SK-N-SH treated with all-trans-retinoic acid at 6 μM for 48 hours (cell line): ENCODE measurements around the gene TKT.

Source experiments
- ATAC-seq: fragments of 200-7000 bp; cut with Tn5 transposase; 3 replicates; pipeline ENCODE4 v1.9.1; 2020; ENCODE audit warnings: mild to moderate bottlenecking, moderate library complexity
- ARNTL ChIP-seq: fragments of 450-650 bp; formaldehyde crosslinking; IDR thresholded peaks from 2 replicates; pipeline ENCODE4 v1.5.0; 2020; ENCODE audit warnings: low read depth, mild to moderate bottlenecking, moderate library complexity, borderline replicate concordance
- BACH2 ChIP-seq: fragments of 250-450 bp; sonication (Bioruptor Pico); IDR thresholded peaks from 2 replicates; pipeline ENCODE4 v1.9.0; 2021; ENCODE audit warnings: mild to moderate bottlenecking, borderline replicate concordance
- CSDC2 ChIP-seq: fragments of 250-450 bp; sonication (Bioruptor Pico); IDR thresholded peaks from 2 replicates; pipeline ENCODE4 v1.5.0; 2020; ENCODE audit warnings: mild to moderate bottlenecking, moderate library complexity
- ESRRG ChIP-seq: fragments of 250-450 bp; sonication (Bioruptor Pico); IDR thresholded peaks from 2 replicates; pipeline ENCODE4 v1.6.1; 2021; ENCODE audit warnings: mild to moderate bottlenecking
- GLIS3 ChIP-seq: fragments of 250-450 bp; sonication (Bioruptor Pico); IDR thresholded peaks from 2 replicates; pipeline ENCODE4 v1.5.0; 2020; ENCODE audit warnings: mild to moderate bottlenecking, moderate library complexity
- ISL1 ChIP-seq: fragments of 250-450 bp; sonication (Bioruptor Pico); IDR thresholded peaks from 2 replicates; pipeline ENCODE4 v2.1.2; 2022; ENCODE audit warnings: mild to moderate bottlenecking, moderate library complexity
- OSR1 ChIP-seq: fragments of 250-450 bp; sonication (Bioruptor Pico); IDR thresholded peaks from 2 replicates; pipeline ENCODE4 v1.8.0; 2022; ENCODE audit warnings: moderate library complexity, mild to moderate bottlenecking, inconsistent platforms
- PPARA ChIP-seq: fragments of 250-450 bp; sonication (Bioruptor Pico); IDR thresholded peaks from 2 replicates; pipeline ENCODE4 v1.5.0; 2020; ENCODE audit warnings: mild to moderate bottlenecking, borderline replicate concordance
- RARB ChIP-seq: fragments of 250-450 bp; sonication (Bioruptor Pico); IDR thresholded peaks from 2 replicates; pipeline ENCODE4 v1.8.0; 2021; ENCODE audit warnings: mild to moderate bottlenecking, moderate library complexity
- SNAI2 ChIP-seq: fragments of 250-450 bp; sonication (Bioruptor Pico); IDR thresholded peaks from 2 replicates; pipeline ENCODE4 v1.5.0; 2020; ENCODE audit warnings: mild to moderate bottlenecking, moderate library complexity
- TCF4 ChIP-seq: fragments of 250-450 bp; sonication (Bioruptor Pico); IDR thresholded peaks from 2 replicates; pipeline ENCODE4 v1.8.0; 2021; ENCODE audit warnings: mild to moderate bottlenecking, moderate library complexity, borderline replicate concordance
- TOX ChIP-seq: fragments of 250-450 bp; sonication (Bioruptor Pico); IDR thresholded peaks from 2 replicates; pipeline ENCODE4 v1.8.0; 2021; ENCODE audit warnings: mild to moderate bottlenecking, moderate library complexity, borderline replicate concordance
- TSHZ2 ChIP-seq: fragments of 250-450 bp; sonication (Bioruptor Pico); IDR thresholded peaks from 2 replicates; pipeline ENCODE4 v1.5.0; 2020; ENCODE audit warnings: mild to moderate bottlenecking, moderate library complexity
- ZC3H10 ChIP-seq: fragments of 250-450 bp; sonication (Bioruptor Pico); IDR thresholded peaks from 2 replicates; pipeline ENCODE4 v1.5.1; 2021; ENCODE audit warnings: mild to moderate bottlenecking, moderate library complexity
- ZFP3 ChIP-seq: fragments of 250-450 bp; sonication (Bioruptor Pico); IDR thresholded peaks from 2 replicates; pipeline ENCODE4 v1.5.0; 2020; ENCODE audit warnings: mild to moderate bottlenecking, moderate library complexity
- ZFP30 ChIP-seq: fragments of 450-650 bp; formaldehyde crosslinking; IDR thresholded peaks from 2 replicates; pipeline ENCODE4 v1.5.0; 2022; ENCODE audit warnings: mild to moderate bottlenecking, moderate library complexity
- ZNF565 ChIP-seq: fragments of 450-650 bp; formaldehyde crosslinking; conservative IDR thresholded peaks from 2 replicates; pipeline ENCODE4 v1.5.0; 2020; ENCODE audit warnings: low read depth, mild to moderate bottlenecking, moderate library complexity
- ZNF70 ChIP-seq: fragments of 450-650 bp; formaldehyde crosslinking; IDR thresholded peaks from 2 replicates; pipeline ENCODE4 v1.5.0; 2020; ENCODE audit warnings: mild to moderate bottlenecking, moderate library complexity
- ZNF8 ChIP-seq: fragments of 450-650 bp; formaldehyde crosslinking; IDR thresholded peaks from 2 replicates; pipeline ENCODE4 v1.5.0; 2020; ENCODE audit warnings: mild to moderate bottlenecking, moderate library complexity
- TF ChIP-seq, protein P1 (sequence below): fragments of 250-450 bp; sonication (Bioruptor Pico); IDR thresholded peaks from 2 replicates; pipeline ENCODE4 v1.5.1; 2020; ENCODE audit warnings: low read depth, mild to moderate bottlenecking, moderate library complexity
- TF ChIP-seq, protein P2 (sequence below): fragments of 250-450 bp; sonication (Bioruptor Pico); IDR thresholded peaks from 2 replicates; pipeline ENCODE4 v1.8.0; 2020; ENCODE audit warnings: mild to moderate bottlenecking, moderate library complexity, borderline replicate concordance
- TF ChIP-seq, protein P3 (sequence below): fragments of 250-450 bp; sonication (Bioruptor Pico); IDR thresholded peaks from 2 replicates; pipeline ENCODE4 v1.5.1; 2021; ENCODE audit warnings: mild to moderate bottlenecking, moderate library complexity
- TF ChIP-seq, protein P4 (sequence below): fragments of 250-450 bp; sonication (Bioruptor Pico); IDR thresholded peaks from 2 replicates; pipeline ENCODE4 v1.8.0; 2021; ENCODE audit warnings: low read depth, mild to moderate bottlenecking, moderate library complexity, borderline replicate concordance

Gene TKT

GRCh38 chr3:53226142-53226840 lies 29.5 kb downstream of the TKT start:
- no peak for ATAC-seq
- no peak for TF ChIP-seq ESRRG (CRISPR knock-in tag)
- no peak for TF ChIP-seq BACH2
- TF ChIP-seq ARNTL (CRISPR knock-in tag): no peak
- no peak for TF ChIP-seq ZFP3 (CRISPR knock-in tag)
- TF ChIP-seq ZFP30: no peak
- TF ChIP-seq ZC3H10: no peak
- TF ChIP-seq TSHZ2 (CRISPR knock-in tag): no peak
- TF ChIP-seq, protein P1, sequence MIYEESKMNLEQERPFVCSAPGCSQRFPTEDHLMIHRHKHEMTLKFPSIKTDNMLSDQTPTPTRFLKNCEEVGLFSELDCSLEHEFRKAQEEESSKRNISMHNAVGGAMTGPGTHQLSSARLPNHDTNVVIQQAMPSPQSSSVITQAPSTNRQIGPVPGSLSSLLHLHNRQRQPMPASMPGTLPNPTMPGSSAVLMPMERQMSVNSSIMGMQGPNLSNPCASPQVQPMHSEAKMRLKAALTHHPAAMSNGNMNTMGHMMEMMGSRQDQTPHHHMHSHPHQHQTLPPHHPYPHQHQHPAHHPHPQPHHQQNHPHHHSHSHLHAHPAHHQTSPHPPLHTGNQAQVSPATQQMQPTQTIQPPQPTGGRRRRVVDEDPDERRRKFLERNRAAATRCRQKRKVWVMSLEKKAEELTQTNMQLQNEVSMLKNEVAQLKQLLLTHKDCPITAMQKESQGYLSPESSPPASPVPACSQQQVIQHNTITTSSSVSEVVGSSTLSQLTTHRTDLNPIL (CRISPR knock-in tag): no peak
- TF ChIP-seq ZNF8 (CRISPR knock-in tag): no peak
- no peak for TF ChIP-seq SNAI2 (CRISPR knock-in tag)
- no peak for TF ChIP-seq ZNF565 (CRISPR knock-in tag)
- no peak for TF ChIP-seq OSR1 (CRISPR knock-in tag)
- no peak for TF ChIP-seq TCF4 (CRISPR knock-in tag)
- TF ChIP-seq CSDC2: no peak
- no peak for TF ChIP-seq PPARA (CRISPR knock-in tag)
- TF ChIP-seq TOX: no peak
- no peak for TF ChIP-seq GLIS3 (CRISPR knock-in tag)
- TF ChIP-seq ISL1: no peak
- TF ChIP-seq, protein P2, sequence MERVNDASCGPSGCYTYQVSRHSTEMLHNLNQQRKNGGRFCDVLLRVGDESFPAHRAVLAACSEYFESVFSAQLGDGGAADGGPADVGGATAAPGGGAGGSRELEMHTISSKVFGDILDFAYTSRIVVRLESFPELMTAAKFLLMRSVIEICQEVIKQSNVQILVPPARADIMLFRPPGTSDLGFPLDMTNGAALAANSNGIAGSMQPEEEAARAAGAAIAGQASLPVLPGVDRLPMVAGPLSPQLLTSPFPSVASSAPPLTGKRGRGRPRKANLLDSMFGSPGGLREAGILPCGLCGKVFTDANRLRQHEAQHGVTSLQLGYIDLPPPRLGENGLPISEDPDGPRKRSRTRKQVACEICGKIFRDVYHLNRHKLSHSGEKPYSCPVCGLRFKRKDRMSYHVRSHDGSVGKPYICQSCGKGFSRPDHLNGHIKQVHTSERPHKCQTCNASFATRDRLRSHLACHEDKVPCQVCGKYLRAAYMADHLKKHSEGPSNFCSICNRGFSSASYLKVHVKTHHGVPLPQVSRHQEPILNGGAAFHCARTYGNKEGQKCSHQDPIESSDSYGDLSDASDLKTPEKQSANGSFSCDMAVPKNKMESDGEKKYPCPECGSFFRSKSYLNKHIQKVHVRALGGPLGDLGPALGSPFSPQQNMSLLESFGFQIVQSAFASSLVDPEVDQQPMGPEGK (CRISPR knock-in tag): no peak

DNA sequence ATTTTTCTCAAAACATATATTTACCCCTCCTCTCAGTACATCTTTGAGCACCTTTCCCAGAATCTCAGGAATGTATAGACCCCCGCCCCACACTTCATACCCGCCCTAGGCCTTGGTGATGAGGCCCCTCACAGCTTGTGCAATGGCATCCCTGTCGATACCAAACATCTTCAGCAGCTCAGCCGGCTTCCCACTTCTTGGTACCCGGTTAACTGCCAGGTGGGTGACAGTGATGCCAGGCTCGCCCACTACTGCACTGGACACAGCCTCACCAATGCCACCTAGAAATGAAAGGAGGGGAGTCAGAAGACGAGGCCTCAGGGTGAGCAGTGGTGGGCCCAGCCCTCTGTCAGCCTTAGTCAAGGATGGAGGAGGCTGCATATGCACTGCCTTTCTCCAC lies 30.2 kb downstream of the TKT start:
- ATAC-seq: no peak
- TF ChIP-seq ARNTL (CRISPR knock-in tag) (no peak), ZNF565 (CRISPR knock-in tag) (no peak), ZNF70 (CRISPR knock-in tag) (no peak), BACH2 (no peak), ZC3H10 (no peak), RARB (CRISPR knock-in tag) (no peak), ZFP30 (no peak), TCF4 (CRISPR knock-in tag) (no peak), ESRRG (CRISPR knock-in tag) (no peak), GLIS3 (CRISPR knock-in tag) (no peak), SNAI2 (CRISPR knock-in tag) (no peak)
- TF ChIP-seq, protein P3, sequence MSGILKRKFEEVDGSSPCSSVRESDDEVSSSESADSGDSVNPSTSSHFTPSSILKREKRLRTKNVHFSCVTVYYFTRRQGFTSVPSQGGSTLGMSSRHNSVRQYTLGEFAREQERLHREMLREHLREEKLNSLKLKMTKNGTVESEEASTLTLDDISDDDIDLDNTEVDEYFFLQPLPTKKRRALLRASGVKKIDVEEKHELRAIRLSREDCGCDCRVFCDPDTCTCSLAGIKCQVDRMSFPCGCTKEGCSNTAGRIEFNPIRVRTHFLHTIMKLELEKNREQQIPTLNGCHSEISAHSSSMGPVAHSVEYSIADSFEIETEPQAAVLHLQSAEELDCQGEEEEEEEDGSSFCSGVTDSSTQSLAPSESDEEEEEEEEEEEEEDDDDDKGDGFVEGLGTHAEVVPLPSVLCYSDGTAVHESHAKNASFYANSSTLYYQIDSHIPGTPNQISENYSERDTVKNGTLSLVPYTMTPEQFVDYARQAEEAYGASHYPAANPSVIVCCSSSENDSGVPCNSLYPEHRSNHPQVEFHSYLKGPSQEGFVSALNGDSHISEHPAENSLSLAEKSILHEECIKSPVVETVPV (CRISPR knock-in tag): no peak
- TF ChIP-seq, protein P2 (CRISPR knock-in tag): no peak
- TF ChIP-seq, protein P1 (CRISPR knock-in tag): no peak
- TF ChIP-seq, protein P4, sequence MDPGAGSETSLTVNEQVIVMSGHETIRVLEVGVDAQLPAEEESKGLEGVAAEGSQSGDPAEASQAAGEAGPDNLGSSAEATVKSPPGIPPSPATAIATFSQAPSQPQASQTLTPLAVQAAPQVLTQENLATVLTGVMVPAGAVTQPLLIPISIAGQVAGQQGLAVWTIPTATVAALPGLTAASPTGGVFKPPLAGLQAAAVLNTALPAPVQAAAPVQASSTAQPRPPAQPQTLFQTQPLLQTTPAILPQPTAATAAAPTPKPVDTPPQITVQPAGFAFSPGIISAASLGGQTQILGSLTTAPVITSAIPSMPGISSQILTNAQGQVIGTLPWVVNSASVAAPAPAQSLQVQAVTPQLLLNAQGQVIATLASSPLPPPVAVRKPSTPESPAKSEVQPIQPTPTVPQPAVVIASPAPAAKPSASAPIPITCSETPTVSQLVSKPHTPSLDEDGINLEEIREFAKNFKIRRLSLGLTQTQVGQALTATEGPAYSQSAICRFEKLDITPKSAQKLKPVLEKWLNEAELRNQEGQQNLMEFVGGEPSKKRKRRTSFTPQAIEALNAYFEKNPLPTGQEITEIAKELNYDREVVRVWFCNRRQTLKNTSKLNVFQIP: no peak
